SW480 (cell line): ENCODE measurements around the gene MRGPRE.

Experiments
- DNase-seq: peaks from one replicate; pipeline ENCODE4 v3.0.0-alpha.2; 2016; ENCODE audit warnings: low spot score

Gene MRGPRE

DNA sequence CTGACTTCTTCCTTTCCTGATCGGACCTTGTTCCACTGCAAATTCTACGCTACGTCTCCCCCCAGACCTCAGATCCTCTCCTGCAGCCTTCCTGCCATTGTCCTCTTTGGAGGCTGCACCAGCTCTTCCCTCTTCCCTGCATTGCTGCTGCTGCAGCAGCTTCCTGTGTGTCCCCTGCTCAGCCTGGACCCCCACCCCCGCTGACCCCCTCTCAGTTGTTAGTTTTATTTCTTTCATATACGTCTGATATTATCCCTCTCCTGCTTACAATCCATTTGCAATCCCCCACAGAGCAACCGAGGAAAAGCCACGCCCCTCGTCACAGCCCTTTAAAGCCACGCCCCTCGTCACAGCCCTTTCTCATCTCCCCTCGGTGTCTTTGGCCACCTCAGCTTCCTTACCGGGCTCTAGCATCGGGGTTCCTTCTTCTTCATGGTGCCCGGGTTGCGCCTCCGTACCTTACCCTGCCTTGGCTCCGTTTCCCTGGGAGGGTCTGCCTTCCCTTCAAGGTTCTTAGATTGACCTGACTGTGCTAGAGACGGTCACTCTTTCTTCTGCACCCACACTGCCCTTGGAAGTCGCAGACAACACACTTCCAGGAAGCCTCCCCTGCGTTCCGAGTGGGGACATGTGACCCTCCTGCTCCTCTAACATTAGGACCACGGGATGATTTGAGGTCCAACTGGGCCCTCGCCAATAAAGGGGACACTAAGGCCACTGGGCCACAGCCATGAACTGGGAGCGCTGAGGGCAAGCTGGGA lies 18.4 kb downstream of the MRGPRE start:
- no peak for DNase-seq

DNA sequence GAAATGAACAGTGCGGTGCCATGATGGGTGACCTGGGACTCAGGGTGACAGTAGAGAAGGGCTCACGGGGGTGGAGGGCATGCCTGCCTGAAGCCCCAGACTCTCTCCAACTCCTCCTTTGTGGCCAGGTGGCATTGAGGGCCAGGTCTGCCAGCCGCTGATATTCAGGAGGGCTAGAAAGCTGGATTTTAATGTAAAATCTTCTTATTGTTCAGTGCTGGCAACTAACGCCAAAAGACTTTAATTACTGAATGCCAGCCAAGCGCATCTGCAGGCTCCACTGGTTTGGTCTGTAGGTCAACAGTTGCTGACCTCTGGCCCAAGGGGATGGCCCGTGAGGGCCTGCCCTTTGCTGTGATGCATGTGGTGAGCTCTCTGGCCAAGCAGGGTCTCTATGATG lies 23.9 kb downstream of the MRGPRE start:
- no peak for DNase-seq

- DNase-seq, result no peak
Measured at GRCh38 chr11:3207526-3208189, 24.6 kb downstream of the MRGPRE start.

GRCh38 chr11:3206922-3207204 lies 25.4 kb downstream of the MRGPRE start:
- no peak for DNase-seq

- DNase-seq, result no peak
Measured at GRCh38 chr11:3206156-3206921, 25.9 kb downstream of the MRGPRE start.

DNA sequence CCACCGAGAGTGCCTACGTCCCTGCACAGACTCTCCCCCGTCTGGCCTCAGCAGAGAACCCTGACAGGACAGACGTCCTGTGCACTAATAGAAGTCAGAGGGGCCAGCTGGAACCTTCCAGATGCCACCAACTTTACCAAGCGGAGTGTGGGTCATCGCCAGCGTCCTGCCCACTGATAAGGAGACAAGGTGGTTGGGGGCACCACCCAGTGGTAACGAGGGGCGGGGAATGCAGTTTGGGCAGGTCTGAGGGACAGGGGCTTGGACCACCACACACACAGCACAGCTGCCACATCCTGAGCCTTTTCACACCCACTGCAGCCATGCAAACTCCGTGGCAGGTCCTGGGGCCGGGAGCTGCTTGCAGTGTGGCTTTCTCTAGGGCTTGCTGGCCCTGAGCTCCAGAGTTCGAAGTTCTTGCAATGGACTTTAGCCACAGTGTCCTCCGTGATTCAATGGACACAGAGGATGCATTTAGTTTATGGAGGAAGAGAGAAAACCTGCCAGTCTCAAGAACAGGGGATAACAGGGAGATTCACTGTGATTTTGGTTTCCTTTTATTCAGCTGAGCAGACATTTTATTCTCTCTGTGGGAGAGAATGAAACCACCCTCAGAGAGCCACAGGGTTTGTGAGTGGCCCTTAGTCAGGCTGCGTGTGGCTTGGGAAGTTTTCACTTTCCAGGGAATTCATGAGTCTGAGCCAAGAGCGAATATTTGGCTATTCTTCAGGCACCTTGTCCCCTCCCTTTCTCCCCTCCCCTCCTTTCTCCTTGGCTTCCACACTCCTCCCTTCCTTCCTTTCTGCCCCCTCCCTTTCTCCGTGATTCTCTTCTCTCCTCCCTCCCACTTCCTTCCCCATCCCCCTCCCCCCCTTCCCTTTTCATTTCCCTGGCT lies 26.7 kb downstream of the MRGPRE start:
- DNase-seq, result no peak

GRCh38 chr11:3204141-3205015 lies 27.8 kb downstream of the MRGPRE start:
- no peak for DNase-seq

GRCh38 chr11:3203221-3204043 lies 28.8 kb downstream of the MRGPRE start:
- DNase-seq, result no peak

GRCh38 chr11:3202759-3203158 lies 29.5 kb downstream of the MRGPRE start:
- no peak for DNase-seq

GRCh38 chr11:3202305-3202704 lies 29.9 kb downstream of the MRGPRE start:
- DNase-seq, result no peak

- no peak for DNase-seq
Measured at GRCh38 chr11:3201677-3202181, 30.5 kb downstream of the MRGPRE start.

- no peak for DNase-seq
Measured at GRCh38 chr11:3201112-3201581, 31.1 kb downstream of the MRGPRE start.

GRCh38 chr11:3200388-3201111 lies 31.7 kb downstream of the MRGPRE start:
- no peak for DNase-seq

- DNase-seq, result no peak
Measured at GRCh38 chr11:3199537-3200295, 32.5 kb downstream of the MRGPRE start.

- DNase-seq, result no peak
Measured at GRCh38 chr11:3198815-3199214, 33.4 kb downstream of the MRGPRE start.

GRCh38 chr11:3197878-3198528 lies 34.2 kb downstream of the MRGPRE start:
- DNase-seq, result no peak

DNA sequence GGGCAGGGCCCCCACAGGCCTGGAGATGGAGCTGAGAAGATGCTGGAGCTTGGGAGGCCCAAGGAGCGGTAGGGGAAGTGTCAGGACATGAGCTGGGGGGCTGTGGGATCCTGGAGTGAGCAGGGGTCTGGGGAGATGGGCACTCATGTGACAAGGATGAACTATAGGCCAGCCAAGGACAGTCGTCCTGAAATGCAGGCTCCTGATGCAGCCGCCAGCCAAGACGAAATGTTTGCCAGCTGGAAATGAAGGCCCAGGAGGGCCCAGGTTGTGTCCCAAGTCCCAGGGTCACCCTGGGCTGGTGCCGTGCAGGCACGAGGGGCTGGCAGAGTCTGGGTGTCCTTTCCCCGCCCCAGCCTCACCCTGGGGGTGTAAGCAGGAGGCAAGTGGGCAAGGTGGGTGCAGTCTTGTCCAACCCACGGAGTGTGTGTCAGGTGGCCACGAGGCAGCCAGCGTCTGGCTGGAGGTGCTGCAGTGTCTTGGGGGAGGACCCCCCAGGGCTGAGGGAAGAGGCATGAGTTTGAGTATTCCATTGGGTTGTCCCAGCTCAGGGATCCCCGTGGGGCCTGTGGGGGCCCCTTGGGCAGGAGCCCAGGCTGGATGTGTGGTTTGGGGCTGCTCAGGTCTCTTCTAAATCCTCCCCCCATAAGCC lies 35.0 kb downstream of the MRGPRE start:
- no peak for DNase-seq
